22Rv1 (cell line): ENCODE data around the gene ZNF419.

Experiments used
- ZFX ChIP-seq: fragments of 450-650 bp; IDR thresholded peaks from 2 replicates; pipeline ENCODE4 v1.6.1; 2017; ENCODE audit warnings: antibody characterized with exemption, borderline replicate concordance
- TF ChIP-seq, protein P1 (sequence below): fragments of 450-650 bp; IDR thresholded peaks from 2 replicates; pipeline ENCODE4 v1.5.1; 2017; ENCODE audit warnings: mild to moderate bottlenecking

DNA sequence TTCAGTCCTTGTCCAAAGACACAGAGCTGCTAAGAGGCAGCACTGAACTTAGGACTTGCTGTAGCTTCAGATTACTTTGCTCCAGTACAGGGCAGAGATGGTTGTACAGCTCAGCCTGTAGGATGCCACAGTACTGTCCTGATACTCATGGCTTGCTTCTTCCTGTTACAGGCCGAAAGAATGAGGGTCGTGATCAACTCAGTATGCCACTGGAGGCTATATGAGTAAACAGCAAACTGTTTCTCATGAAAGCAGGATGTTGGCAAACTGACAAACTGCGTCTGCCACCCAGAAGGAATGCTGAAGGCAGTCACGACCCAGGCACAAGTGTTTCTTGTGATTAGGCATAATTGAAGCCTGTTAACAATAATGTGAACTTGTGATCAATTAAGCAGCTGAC lies 49.6 kb upstream of the ZNF419 start:
- TF ChIP-seq, protein P1, sequence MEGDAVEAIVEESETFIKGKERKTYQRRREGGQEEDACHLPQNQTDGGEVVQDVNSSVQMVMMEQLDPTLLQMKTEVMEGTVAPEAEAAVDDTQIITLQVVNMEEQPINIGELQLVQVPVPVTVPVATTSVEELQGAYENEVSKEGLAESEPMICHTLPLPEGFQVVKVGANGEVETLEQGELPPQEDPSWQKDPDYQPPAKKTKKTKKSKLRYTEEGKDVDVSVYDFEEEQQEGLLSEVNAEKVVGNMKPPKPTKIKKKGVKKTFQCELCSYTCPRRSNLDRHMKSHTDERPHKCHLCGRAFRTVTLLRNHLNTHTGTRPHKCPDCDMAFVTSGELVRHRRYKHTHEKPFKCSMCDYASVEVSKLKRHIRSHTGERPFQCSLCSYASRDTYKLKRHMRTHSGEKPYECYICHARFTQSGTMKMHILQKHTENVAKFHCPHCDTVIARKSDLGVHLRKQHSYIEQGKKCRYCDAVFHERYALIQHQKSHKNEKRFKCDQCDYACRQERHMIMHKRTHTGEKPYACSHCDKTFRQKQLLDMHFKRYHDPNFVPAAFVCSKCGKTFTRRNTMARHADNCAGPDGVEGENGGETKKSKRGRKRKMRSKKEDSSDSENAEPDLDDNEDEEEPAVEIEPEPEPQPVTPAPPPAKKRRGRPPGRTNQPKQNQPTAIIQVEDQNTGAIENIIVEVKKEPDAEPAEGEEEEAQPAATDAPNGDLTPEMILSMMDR = no peak
- TF ChIP-seq ZFX = no peak
